Lower lobe of right lung (tissue), 2 donors: ENCODE data around the gene MEN1. TPM values are rescaled to one million over a fixed set of nuclear protein-coding genes. Genes with fewer than 3 reads are reported as not detected.

Experiments used
- ATAC-seq, 2 donors: fragments of 200-7000 bp; cut with Tn5 transposase; one replicate each; pipeline ENCODE4 v1.9.1; 2020 to 2022; ENCODE audit warnings: mild to moderate bottlenecking in 2 of 2, moderate library complexity in 2 of 2
- DNase-seq: peaks from one replicate; pipeline ENCODE4 v3.0.0-alpha.2; 2020
- H3K27ac ChIP-seq: fragments of 200-600 bp; one replicate; pipeline ENCODE4 v1.8.0; 2022
- H3K27me3 ChIP-seq: fragments of 200-600 bp; one replicate; pipeline ENCODE4 v1.8.0; 2022; ENCODE audit warnings: low read depth
- H3K36me3 ChIP-seq: fragments of 200-600 bp; one replicate; pipeline ENCODE4 v1.8.0; 2022; ENCODE audit warnings: mild to moderate bottlenecking
- H3K4me1 ChIP-seq: fragments of 200-600 bp; one replicate; pipeline ENCODE4 v1.8.0; 2022
- H3K4me3 ChIP-seq: fragments of 200-600 bp; one replicate; pipeline ENCODE4 v1.8.0; 2022; ENCODE audit warnings: mild to moderate bottlenecking
- H3K9me3 ChIP-seq: fragments of 200-600 bp; one replicate; pipeline ENCODE4 v1.8.0; 2022
- CTCF ChIP-seq: fragments of 200-600 bp; IDR thresholded peaks from one replicate; pipeline ENCODE4 v1.8.0; 2022; ENCODE audit warnings: antibody characterized with exemption, mild to moderate bottlenecking
- intact Hi-C: fragments of 100-400 bp; cut with DNase I; formaldehyde crosslinking; loops from one replicate; pipeline ENCODE4 v1.11.0; 2022
- total RNA-seq: library from RNA; stranded (reverse); fragmentation: NEBNext Ultra II Directional; extraction: Animal tissue kit (Norgen Biotek cat#: 25700); gene quantifications from one replicate; pipeline ENCODE4 v1.2.1, GENCODE V29; 2021
- donor health status: DM: no; HTN: yes; CAD: no; lungs with severe emphysema.

Gene MEN1
- total RNA-seq, 1 donor from 2014 or later, result 22.7 TPM

- peaks cover 9% of the 10 kb centered on the region for H3K36me3 ChIP-seq
- intact Hi-C loops, result no loop called here
- no peaks in the 10 kb centered on the region for H3K27me3 ChIP-seq
- peaks cover 16% of the 10 kb centered on the region for H3K4me1 ChIP-seq
- H3K27ac ChIP-seq, result no peak overlapping the region
- no peak overlapping the region for H3K4me3 ChIP-seq
- no peaks in the 10 kb centered on the region for H3K9me3 ChIP-seq
- ATAC-seq, result no peak
- no peak for TF ChIP-seq CTCF
- no peak for DNase-seq
These were observed 52.6 kb downstream of the MEN1 start for GRCh38 chr11:64757549-64758329.

- ATAC-seq (no peak), DNase-seq (no peak)
- intact Hi-C loops, result no loop called here
- H3K4me1 ChIP-seq, result peaks cover 16% of the 10 kb centered on the region
- no peak for TF ChIP-seq CTCF
- no peaks in the 10 kb centered on the region for H3K9me3 ChIP-seq
- H3K27ac ChIP-seq, result no peak overlapping the region
- H3K36me3 ChIP-seq, result no peaks in the 10 kb centered on the region
- no peak overlapping the region for H3K4me3 ChIP-seq
- no peaks in the 10 kb centered on the region for H3K27me3 ChIP-seq
These were observed 54.5 kb downstream of the MEN1 start for GRCh38 chr11:64755681-64756361.

- DNase-seq, result no peak
- peaks cover 12% of the 10 kb centered on the region for H3K4me1 ChIP-seq
- no peaks in the 10 kb centered on the region for H3K9me3 ChIP-seq
- no peak overlapping the region for H3K4me3 ChIP-seq
- intact Hi-C loops, result no loop called here
- no peak for ATAC-seq
- no peaks in the 10 kb centered on the region for H3K27me3 ChIP-seq
- H3K27ac ChIP-seq, result no peak overlapping the region
- TF ChIP-seq CTCF, result no peak
- no peaks in the 10 kb centered on the region for H3K36me3 ChIP-seq
These were observed 55.3 kb downstream of the MEN1 start for GRCh38 chr11:64754919-64755662.

- ATAC-seq (no peak), DNase-seq (no peak)
- Histone ChIP-seq H3K9me3 (no peaks in the 10 kb centered on the region), H3K27ac (no peak overlapping the region), H3K4me3 (no peak overlapping the region), H3K36me3 (no peaks in the 10 kb centered on the region), H3K4me1 (peaks cover 4% of the 10 kb centered on the region), H3K27me3 (no peaks in the 10 kb centered on the region)
- intact Hi-C loops, result no loop called here
- no peak for TF ChIP-seq CTCF
These were observed 56.0 kb downstream of the MEN1 start for GRCh38 chr11:64754124-64754918.

Other genes with a start within 250 kb of the MEN1 start
- not detected for gene SLC22A12, start 219.3 kb downstream of the MEN1 start, total RNA-seq
- 1.7 TPM for gene NRXN2, start 87.4 kb downstream of the MEN1 start, total RNA-seq
- gene RASGRP2, start 66.4 kb downstream of the MEN1 start, total RNA-seq, result 30.4 TPM
- 2.6 TPM for gene PYGM, start 50.6 kb downstream of the MEN1 start, total RNA-seq
- 269 TPM for gene SF1, start 32.0 kb downstream of the MEN1 start, total RNA-seq
- gene MAP4K2, start 7.3 kb downstream of the MEN1 start, total RNA-seq, result 29.1 TPM
- 16.3 TPM for gene CDC42BPG, start 34.1 kb upstream of the MEN1 start, total RNA-seq
- gene EHD1, start 68.1 kb upstream of the MEN1 start, total RNA-seq, result 73.4 TPM
- gene ATG2A, start 106.7 kb upstream of the MEN1 start, total RNA-seq, result 21.7 TPM
- 23.9 TPM for gene PPP2R5B, start 114.1 kb upstream of the MEN1 start, total RNA-seq
- not detected for gene GPHA2, start 125.3 kb upstream of the MEN1 start, total RNA-seq
- gene MAJIN, start 161.6 kb upstream of the MEN1 start, total RNA-seq, result not detected
- gene BATF2, start 186.4 kb upstream of the MEN1 start, total RNA-seq, result 8.6 TPM
- gene ARL2, start 203.6 kb upstream of the MEN1 start, total RNA-seq, result 74.1 TPM
- gene SNX15, start 216.9 kb upstream of the MEN1 start, total RNA-seq, result 25.4 TPM
- gene SAC3D1, start 230.7 kb upstream of the MEN1 start, total RNA-seq, result 12.6 TPM
- gene NAALADL1, start 248.0 kb upstream of the MEN1 start, total RNA-seq, result 12.2 TPM